Neural cell (in vitro differentiated cells): ENCODE results near the gene LIN7B.

Experiments
- EP300 ChIP-seq: fragments of 450-650 bp; conservative IDR thresholded peaks from 2 replicates; pipeline ENCODE4 v1.6.1; 2014; ENCODE audit warnings: antibody characterized with exemption, mild to moderate bottlenecking, moderate library complexity; ENCODE audit not compliant: poor library complexity, severe bottlenecking
- EZH2 ChIP-seq: fragments of 200-600, 300-800 bp; shearing (Covaris generic), sonication (generic); IDR thresholded peaks from 2 replicates; pipeline ENCODE4 v1.6.1; 2014; ENCODE audit warnings: antibody characterized with exemption, low read length, borderline replicate concordance, mild to moderate bottlenecking; ENCODE audit not compliant: insufficient read depth, poor library complexity, severe bottlenecking
- POLR2AphosphoS5 ChIP-seq: IDR thresholded peaks from 2 replicates; pipeline ENCODE4 v1.6.1; 2012
- RAD21 ChIP-seq: fragments of 450-650 bp; conservative IDR thresholded peaks from 2 replicates; pipeline ENCODE4 v1.6.1; 2014; ENCODE audit warnings: antibody characterized with exemption, mild to moderate bottlenecking, moderate library complexity
- TAF1 ChIP-seq: IDR thresholded peaks from 2 replicates; pipeline ENCODE4 v1.6.1; 2012; ENCODE audit warnings: low read depth
- TF ChIP-seq, protein P1 (sequence below): fragments of 450-650 bp; IDR thresholded peaks from 2 replicates; pipeline ENCODE4 v1.5.1; 2014; ENCODE audit warnings: antibody characterized with exemption, mild to moderate bottlenecking, moderate library complexity; ENCODE audit not compliant: poor library complexity, severe bottlenecking
- TF ChIP-seq, protein P2 (sequence below): IDR thresholded peaks from 2 replicates; pipeline ENCODE4 v1.6.1; 2012; ENCODE audit warnings: borderline replicate concordance

DNA sequence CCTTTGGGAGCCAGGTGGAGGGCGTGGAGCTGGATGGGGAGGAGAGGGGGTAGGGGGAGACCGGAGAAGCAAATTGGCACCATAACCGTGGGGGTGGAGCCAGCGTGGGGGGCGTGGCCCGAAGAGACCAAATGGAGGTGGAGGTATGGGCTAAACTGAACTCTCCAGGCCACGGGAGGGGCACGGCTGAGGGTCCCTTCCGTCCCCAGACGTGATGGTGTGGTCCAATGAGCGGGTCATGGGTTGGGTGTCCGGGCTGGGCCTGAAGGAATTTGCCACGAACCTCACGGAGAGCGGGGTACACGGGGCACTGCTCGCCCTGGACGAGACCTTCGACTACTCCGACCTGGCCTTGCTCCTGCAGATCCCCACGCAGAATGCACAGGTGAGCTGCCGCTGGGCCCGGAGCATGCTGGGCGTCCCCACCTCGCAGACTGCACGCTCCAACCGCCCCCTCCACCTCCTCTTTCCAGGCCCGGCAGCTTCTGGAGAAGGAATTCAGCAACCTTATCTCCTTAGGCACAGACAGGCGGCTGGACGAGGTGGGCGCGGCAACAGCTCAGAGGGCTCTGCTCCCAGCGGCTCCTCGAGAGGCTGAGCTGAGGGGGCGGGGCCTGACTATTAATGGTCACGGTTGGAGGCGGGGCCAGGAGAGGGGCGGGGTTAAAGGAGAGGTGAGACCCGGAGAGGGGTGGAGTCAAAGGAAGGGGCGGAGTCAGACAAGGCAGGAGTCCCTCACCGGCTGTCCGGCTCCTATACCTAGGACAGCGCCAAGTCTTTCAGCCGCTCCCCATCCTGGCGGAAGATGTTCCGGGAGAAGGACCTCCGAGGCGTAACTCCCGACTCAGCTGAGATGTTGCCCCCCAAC is 34.8 kb downstream of the LIN7B start:
- TF ChIP-seq, protein P1, sequence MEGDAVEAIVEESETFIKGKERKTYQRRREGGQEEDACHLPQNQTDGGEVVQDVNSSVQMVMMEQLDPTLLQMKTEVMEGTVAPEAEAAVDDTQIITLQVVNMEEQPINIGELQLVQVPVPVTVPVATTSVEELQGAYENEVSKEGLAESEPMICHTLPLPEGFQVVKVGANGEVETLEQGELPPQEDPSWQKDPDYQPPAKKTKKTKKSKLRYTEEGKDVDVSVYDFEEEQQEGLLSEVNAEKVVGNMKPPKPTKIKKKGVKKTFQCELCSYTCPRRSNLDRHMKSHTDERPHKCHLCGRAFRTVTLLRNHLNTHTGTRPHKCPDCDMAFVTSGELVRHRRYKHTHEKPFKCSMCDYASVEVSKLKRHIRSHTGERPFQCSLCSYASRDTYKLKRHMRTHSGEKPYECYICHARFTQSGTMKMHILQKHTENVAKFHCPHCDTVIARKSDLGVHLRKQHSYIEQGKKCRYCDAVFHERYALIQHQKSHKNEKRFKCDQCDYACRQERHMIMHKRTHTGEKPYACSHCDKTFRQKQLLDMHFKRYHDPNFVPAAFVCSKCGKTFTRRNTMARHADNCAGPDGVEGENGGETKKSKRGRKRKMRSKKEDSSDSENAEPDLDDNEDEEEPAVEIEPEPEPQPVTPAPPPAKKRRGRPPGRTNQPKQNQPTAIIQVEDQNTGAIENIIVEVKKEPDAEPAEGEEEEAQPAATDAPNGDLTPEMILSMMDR, result no peak
- TF ChIP-seq, protein P2, sequence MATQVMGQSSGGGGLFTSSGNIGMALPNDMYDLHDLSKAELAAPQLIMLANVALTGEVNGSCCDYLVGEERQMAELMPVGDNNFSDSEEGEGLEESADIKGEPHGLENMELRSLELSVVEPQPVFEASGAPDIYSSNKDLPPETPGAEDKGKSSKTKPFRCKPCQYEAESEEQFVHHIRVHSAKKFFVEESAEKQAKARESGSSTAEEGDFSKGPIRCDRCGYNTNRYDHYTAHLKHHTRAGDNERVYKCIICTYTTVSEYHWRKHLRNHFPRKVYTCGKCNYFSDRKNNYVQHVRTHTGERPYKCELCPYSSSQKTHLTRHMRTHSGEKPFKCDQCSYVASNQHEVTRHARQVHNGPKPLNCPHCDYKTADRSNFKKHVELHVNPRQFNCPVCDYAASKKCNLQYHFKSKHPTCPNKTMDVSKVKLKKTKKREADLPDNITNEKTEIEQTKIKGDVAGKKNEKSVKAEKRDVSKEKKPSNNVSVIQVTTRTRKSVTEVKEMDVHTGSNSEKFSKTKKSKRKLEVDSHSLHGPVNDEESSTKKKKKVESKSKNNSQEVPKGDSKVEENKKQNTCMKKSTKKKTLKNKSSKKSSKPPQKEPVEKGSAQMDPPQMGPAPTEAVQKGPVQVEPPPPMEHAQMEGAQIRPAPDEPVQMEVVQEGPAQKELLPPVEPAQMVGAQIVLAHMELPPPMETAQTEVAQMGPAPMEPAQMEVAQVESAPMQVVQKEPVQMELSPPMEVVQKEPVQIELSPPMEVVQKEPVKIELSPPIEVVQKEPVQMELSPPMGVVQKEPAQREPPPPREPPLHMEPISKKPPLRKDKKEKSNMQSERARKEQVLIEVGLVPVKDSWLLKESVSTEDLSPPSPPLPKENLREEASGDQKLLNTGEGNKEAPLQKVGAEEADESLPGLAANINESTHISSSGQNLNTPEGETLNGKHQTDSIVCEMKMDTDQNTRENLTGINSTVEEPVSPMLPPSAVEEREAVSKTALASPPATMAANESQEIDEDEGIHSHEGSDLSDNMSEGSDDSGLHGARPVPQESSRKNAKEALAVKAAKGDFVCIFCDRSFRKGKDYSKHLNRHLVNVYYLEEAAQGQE, result peak; percentile 9
- TF ChIP-seq EZH2 (no peak), POLR2AphosphoS5 (no peak), EP300 (no peak), TAF1 (peak; percentile 22), RAD21 (no peak)
